ENCODE data around the gene MEIS3.

Gene MEIS3

GRCh38 chr19:47417746-47418691 is 1.3 kb downstream of the MEIS3 start:
- no peak for TF ChIP-seq CTCF (IDR thresholded peaks at IDR 0.05)

GRCh38 chr19:47417107-47417745 is 2.1 kb downstream of the MEIS3 start:
- no peak for TF ChIP-seq CTCF (IDR thresholded peaks at IDR 0.05)

GRCh38 chr19:47416643-47416985 is 2.7 kb downstream of the MEIS3 start:
- no peak for TF ChIP-seq CTCF (IDR thresholded peaks at IDR 0.05)

GRCh38 chr19:47415953-47416642 is 3.2 kb downstream of the MEIS3 start:
- TF ChIP-seq CTCF (IDR thresholded peaks at IDR 0.05), result no peak

GRCh38 chr19:47414469-47414868 is 4.9 kb downstream of the MEIS3 start:
- TF ChIP-seq CTCF (IDR thresholded peaks at IDR 0.05), result peak; percentile 40

- TF ChIP-seq CTCF (IDR thresholded peaks at IDR 0.05), result no peak
Measured at GRCh38 chr19:47413941-47414340, 5.4 kb downstream of the MEIS3 start.

- TF ChIP-seq CTCF (IDR thresholded peaks at IDR 0.05), result no peak
Measured at GRCh38 chr19:47411101-47411500, 8.2 kb downstream of the MEIS3 start.
